Activated CD4-positive, alpha-beta T cell treated with anti-CD3 and anti-CD28 coated beads for 4 hours (primary cell): ENCODE measurements around the gene RABL3.
"Not testable (repeated sequence)": the region's sequence is repeated elsewhere in the genome, so short reads cannot be mapped to it uniquely, and the experiment has no call there.

Source experiments
- DNase-seq, 2 donors: peaks; one replicate each; pipeline ENCODE4 v3.0.0-alpha.2; 2020

The RABL3 gene

GRCh38 chr3:120743556-120744195 lies 1.4 kb upstream of the RABL3 start:
- no peak for DNase-seq

GRCh38 chr3:120742849-120743365 lies 591 bp upstream of the RABL3 start:
- DNase-seq: no peak

GRCh38 chr3:120741837-120742197 lies 499 bp downstream of the RABL3 start:
- no peak for DNase-seq

- DNase-seq: no peak
These were observed 996 bp downstream of the RABL3 start for GRCh38 chr3:120741320-120741719.

GRCh38 chr3:120738006-120738405 lies 4.3 kb downstream of the RABL3 start:
- DNase-seq: not testable (repeated sequence)

- DNase-seq: no peak
These were observed 11.5 kb downstream of the RABL3 start for GRCh38 chr3:120730576-120731542.

GRCh38 chr3:120726791-120727190 lies 15.5 kb downstream of the RABL3 start:
- DNase-seq: no peak

GRCh38 chr3:120719167-120719834 lies 23.0 kb downstream of the RABL3 start:
- DNase-seq: peak; percentile 54 to 60

- DNase-seq: no peak
These were observed 29.1 kb downstream of the RABL3 start for GRCh38 chr3:120713262-120713661.

- DNase-seq: no peak
These were observed 31.9 kb downstream of the RABL3 start for GRCh38 chr3:120710369-120710768.

- DNase-seq: no peak
These were observed 33.9 kb downstream of the RABL3 start for GRCh38 chr3:120708408-120708807.

GRCh38 chr3:120706950-120707349 lies 35.4 kb downstream of the RABL3 start:
- DNase-seq: no peak

GRCh38 chr3:120705884-120706582 lies 36.3 kb downstream of the RABL3 start:
- no peak for DNase-seq

- no peak for DNase-seq
These were observed 43.0 kb downstream of the RABL3 start for GRCh38 chr3:120699333-120699732.

GRCh38 chr3:120693439-120694171 lies 48.7 kb downstream of the RABL3 start:
- no peak for DNase-seq

- DNase-seq: no peak
These were observed 52.9 kb downstream of the RABL3 start for GRCh38 chr3:120689395-120689794.

- no peak for DNase-seq
These were observed 54.2 kb downstream of the RABL3 start for GRCh38 chr3:120688121-120688520.

- no peak for DNase-seq
These were observed 56.9 kb downstream of the RABL3 start for GRCh38 chr3:120685411-120685810.

GRCh38 chr3:120684896-120685295 lies 57.4 kb downstream of the RABL3 start:
- DNase-seq: no peak

GRCh38 chr3:120683671-120684301 lies 58.5 kb downstream of the RABL3 start:
- DNase-seq: no peak

GRCh38 chr3:120683213-120683612 lies 59.1 kb downstream of the RABL3 start:
- DNase-seq: no peak
